Mesenchymal stem cell (in vitro differentiated cells and primary cell): ENCODE measurements around the gene KCNG4.

Source experiments
- DNase-seq: peaks from one replicate; pipeline ENCODE4 v3.0.0-alpha.2; 2013
- H2AFZ ChIP-seq: one replicate; pipeline ENCODE4 v1.6.1; 2013; ENCODE audit warnings: low read depth, mild to moderate bottlenecking, control low read depth, inconsistent platforms, low read length, moderate library complexity
- H2AK5ac ChIP-seq: 2 replicates; pipeline ENCODE4 v1.6.1; 2013; ENCODE audit warnings: low read length, moderate library complexity, mild to moderate bottlenecking, inconsistent platforms; ENCODE audit not compliant: severe bottlenecking
- H2BK120ac ChIP-seq: one replicate; pipeline ENCODE4 v1.6.1; 2013; ENCODE audit warnings: low read depth, mild to moderate bottlenecking, inconsistent platforms, low read length, moderate library complexity
- H2BK12ac ChIP-seq, 2 experiments: one replicate each; pipeline ENCODE4 v1.6.1; 2013; ENCODE audit warnings: inconsistent platforms in 2 of 2, low read length in 2 of 2, mild to moderate bottlenecking in 2 of 2, moderate library complexity in 2 of 2, control low read depth in 1 of 2
- H2BK15ac ChIP-seq: one replicate; pipeline ENCODE4 v1.6.1; 2013; ENCODE audit warnings: mild to moderate bottlenecking, low read depth, inconsistent platforms; ENCODE audit not compliant: poor library complexity, severe bottlenecking
- H2BK5ac ChIP-seq: 2 replicates; pipeline ENCODE4 v1.6.1; 2013; ENCODE audit warnings: low read depth, mild to moderate bottlenecking, low read length, control low read depth, inconsistent platforms; ENCODE audit not compliant: poor library complexity, severe bottlenecking
- H3K14ac ChIP-seq, 2 experiments: one replicate each; pipeline ENCODE4 v1.6.1; 2013; ENCODE audit warnings: inconsistent platforms in 2 of 2, low read length in 2 of 2, control low read depth in 1 of 2, mild to moderate bottlenecking in 1 of 2, moderate library complexity in 1 of 2
- H3K18ac ChIP-seq, 2 experiments: one replicate each; pipeline ENCODE4 v1.6.1; 2013; ENCODE audit warnings: inconsistent platforms in 2 of 2, low read length in 2 of 2, control low read depth in 1 of 2, low read depth in 1 of 2, mild to moderate bottlenecking in 1 of 2
- H3K23ac ChIP-seq, 2 experiments: one replicate each; pipeline ENCODE4 v1.6.1; 2013; ENCODE audit warnings: inconsistent platforms in 2 of 2, low read length in 2 of 2, mild to moderate bottlenecking in 2 of 2, moderate library complexity in 2 of 2, control low read depth in 1 of 2
- H3K27ac ChIP-seq: 2 replicates; pipeline ENCODE4 v1.5.1; 2013; ENCODE audit warnings: mild to moderate bottlenecking, moderate library complexity, low read length, control low read depth, inconsistent platforms; ENCODE audit not compliant: poor library complexity, severe bottlenecking
- H3K27me3 ChIP-seq, 2 experiments: 2 replicates each; pipeline versions ENCODE4 v1.6.1 to v1.7.0; 2013; ENCODE audit warnings: low read length in 2 of 2, mild to moderate bottlenecking in 2 of 2, moderate library complexity in 2 of 2, control low read depth in 1 of 2, inconsistent platforms in 1 of 2; ENCODE audit not compliant: control insufficient read depth in 1 of 2, insufficient read depth in 1 of 2
- H3K36me3 ChIP-seq, 2 experiments: 2 replicates each; pipeline versions ENCODE4 v1.6.1 to v1.7.0; 2013; ENCODE audit warnings: low read length in 2 of 2, control low read depth in 1 of 2, inconsistent platforms in 1 of 2, low read depth in 1 of 2, mild to moderate bottlenecking in 1 of 2; ENCODE audit not compliant: insufficient read depth in 2 of 2, control insufficient read depth in 1 of 2
- H3K4ac ChIP-seq, 2 experiments: one replicate each; pipeline ENCODE4 v1.6.1; 2013; ENCODE audit warnings: inconsistent platforms in 2 of 2, low read length in 2 of 2, mild to moderate bottlenecking in 2 of 2, moderate library complexity in 2 of 2, control low read depth in 1 of 2, low read depth in 1 of 2
- H3K4me1 ChIP-seq: 2 replicates; pipeline ENCODE4 v1.6.1; 2013; ENCODE audit warnings: low read depth, low read length, control low read depth; ENCODE audit not compliant: control insufficient read depth, insufficient read depth
- H3K4me2 ChIP-seq: 2 replicates; pipeline ENCODE4 v1.6.1; 2013; ENCODE audit warnings: low read length, mild to moderate bottlenecking, inconsistent platforms; ENCODE audit not compliant: poor library complexity, severe bottlenecking
- H3K4me3 ChIP-seq, 2 experiments: 2 replicates each; pipeline versions ENCODE4 v1.5.1 to v1.7.0; 2013; ENCODE audit warnings: low read length in 2 of 2, mild to moderate bottlenecking in 2 of 2, control low read depth in 1 of 2, low read depth in 1 of 2; ENCODE audit not compliant: insufficient read depth in 1 of 2
- H3K79me1 ChIP-seq: replicated peaks from 2 replicates; pipeline ENCODE4 v1.6.1; 2013; ENCODE audit warnings: mild to moderate bottlenecking, control low read depth, low read length, inconsistent platforms; ENCODE audit not compliant: poor library complexity, severe bottlenecking
- H3K9ac ChIP-seq: 2 replicates; pipeline ENCODE4 v1.7.0; 2013; ENCODE audit warnings: mild to moderate bottlenecking, low read length, moderate library complexity
- H3K9me3 ChIP-seq: 2 replicates; pipeline ENCODE4 v1.7.0; 2013; ENCODE audit warnings: mild to moderate bottlenecking, low read length; ENCODE audit not compliant: control insufficient read depth
- H4K8ac ChIP-seq: one replicate; pipeline ENCODE4 v1.6.1; 2013; ENCODE audit warnings: inconsistent platforms, mild to moderate bottlenecking, low read length, moderate library complexity
- H4K91ac ChIP-seq: one replicate; pipeline ENCODE4 v1.6.1; 2013; ENCODE audit warnings: mild to moderate bottlenecking, low read length, inconsistent platforms
- WGBS: methylation state at CpG from one replicate; pipeline ENCODE4 v1.1.7; 2013; ENCODE audit warnings: mixed read lengths; 5-methylcytosine and 5-hydroxymethylcytosine counted together

The KCNG4 gene

GRCh38 chr16:84259691-84260090 is 19.9 kb upstream of the KCNG4 start:
- no peak overlapping the region for H2AK5ac ChIP-seq
- H3K79me1 ChIP-seq, result no peaks in the 10 kb centered on the region
- no peak overlapping the region for H3K27ac ChIP-seq
- no peak overlapping the region for H3K4me3 ChIP-seq
- no peak overlapping the region for H3K18ac ChIP-seq
- no peaks in the 10 kb centered on the region for H3K4me1 ChIP-seq
- H2AFZ ChIP-seq, result no peak overlapping the region
- no peak for DNase-seq
- H3K9me3 ChIP-seq, result peaks cover 13% of the 10 kb centered on the region
- no peak overlapping the region for H3K4me2 ChIP-seq
- H3K27me3 ChIP-seq, result peaks cover 14 to 65% of the 10 kb centered on the region in 2 experiments
- H2BK120ac ChIP-seq, result no peak overlapping the region
- H3K9ac ChIP-seq, result no peak overlapping the region
- H2BK12ac ChIP-seq, result no peak overlapping the region
- H3K36me3 ChIP-seq, result no peaks in the 10 kb centered on the region
- no CpG with 5 or more reads among the region's 3 CpGs for WGBS
- no peak overlapping the region for H4K91ac ChIP-seq
- no peak overlapping the region for H2BK5ac ChIP-seq
- no peak overlapping the region for H3K14ac ChIP-seq
- no peak overlapping the region for H2BK15ac ChIP-seq
- H4K8ac ChIP-seq, result no peak overlapping the region
- no peak overlapping the region for H3K23ac ChIP-seq
- no peak overlapping the region for H3K4ac ChIP-seq

- Histone ChIP-seq H3K9ac (no peak overlapping the region), H2BK15ac (no peak overlapping the region), H3K79me1 (no peaks in the 10 kb centered on the region), H3K36me3 (no peaks in the 10 kb centered on the region), H3K4me1 (no peaks in the 10 kb centered on the region), H2AFZ (no peak overlapping the region), H3K9me3 (peaks cover 13% of the 10 kb centered on the region), H2BK5ac (no peak overlapping the region), H3K4ac (no peak overlapping the region), H3K14ac (no peak overlapping the region), H3K4me3 (no peak overlapping the region), H3K4me2 (no peak overlapping the region), H3K27me3 (peaks cover 14 to 63% of the 10 kb centered on the region in 2 experiments), H2AK5ac (no peak overlapping the region), H2BK120ac (no peak overlapping the region), H3K18ac (no peak overlapping the region), H4K91ac (no peak overlapping the region), H3K23ac (no peak overlapping the region), H4K8ac (no peak overlapping the region), H2BK12ac (no peak overlapping the region), H3K27ac (no peak overlapping the region)
- no peak for DNase-seq
- 98% methylated on average over 9 of the region's 11 CpGs for WGBS
Observed at GRCh38 chr16:84258266-84258665, 18.5 kb upstream of the KCNG4 start.

GRCh38 chr16:84255050-84255810 is 15.4 kb upstream of the KCNG4 start:
- 89% methylated on average over 4 of the region's 4 CpGs for WGBS
- Histone ChIP-seq H3K79me1 (no peaks in the 10 kb centered on the region), H2BK5ac (no peak overlapping the region)

GRCh38 chr16:84254062-84254461 is 14.2 kb upstream of the KCNG4 start:
- H3K4me2 ChIP-seq, result no peak overlapping the region
- WGBS, result 25% methylated on average over 4 of the region's 4 CpGs
- no peak overlapping the region for H2BK5ac ChIP-seq
- H3K27ac ChIP-seq, result no peak overlapping the region
- H3K4me1 ChIP-seq, result no peaks in the 10 kb centered on the region
- no peak overlapping the region for H3K18ac ChIP-seq
- H3K79me1 ChIP-seq, result no peaks in the 10 kb centered on the region
- H3K27me3 ChIP-seq, result peaks cover 35 to 79% of the 10 kb centered on the region in 2 experiments
- H3K23ac ChIP-seq, result no peak overlapping the region
- H2BK120ac ChIP-seq, result no peak overlapping the region
- H2AK5ac ChIP-seq, result no peak overlapping the region
- no peak overlapping the region for H2BK12ac ChIP-seq
- no peak overlapping the region for H3K4me3 ChIP-seq
- DNase-seq, result peak; percentile 30
- H3K14ac ChIP-seq, result no peak overlapping the region
- H3K9ac ChIP-seq, result no peak overlapping the region
- H2AFZ ChIP-seq, result no peak overlapping the region
- H3K9me3 ChIP-seq, result peaks cover 13% of the 10 kb centered on the region
- H2BK15ac ChIP-seq, result no peak overlapping the region
- H3K36me3 ChIP-seq, result no peaks in the 10 kb centered on the region
- no peak overlapping the region for H3K4ac ChIP-seq
- H4K91ac ChIP-seq, result no peak overlapping the region
- no peak overlapping the region for H4K8ac ChIP-seq

More at GRCh38 chr16:84255050-84255810, 15.4 kb upstream of the KCNG4 start:
- Histone ChIP-seq H3K4me1 (no peaks in the 10 kb centered on the region), H3K27me3 (peaks cover 29 to 76% of the 10 kb centered on the region in 2 experiments), H3K4me3 (no peak overlapping the region), H2AFZ (no peak overlapping the region), H2BK120ac (no peak overlapping the region), H2BK12ac (no peak overlapping the region), H3K9ac (no peak overlapping the region), H3K4ac (no peak overlapping the region), H3K36me3 (no peaks in the 10 kb centered on the region), H2BK15ac (no peak overlapping the region), H3K27ac (no peak overlapping the region), H4K91ac (no peak overlapping the region), H3K23ac (no peak overlapping the region), H2AK5ac (no peak overlapping the region), H3K14ac (no peak overlapping the region), H3K4me2 (no peak overlapping the region), H4K8ac (no peak overlapping the region), H3K18ac (no peak overlapping the region), H3K9me3 (peaks cover 13% of the 10 kb centered on the region)
- no peak for DNase-seq
